Esophagus squamous epithelium (tissue), 5 donors: ENCODE measurements around the gene RRBP1. TPM values are rescaled to one million over a fixed set of nuclear protein-coding genes. Genes with fewer than 3 reads are reported as not detected.

Source experiments
- DNase-seq: peaks from one replicate; lab custom pipeline; 2025; lab: John Stamatoyannopoulos, UW
- H3K27ac ChIP-seq, 4 donors: fragments of 200-600 bp; sonication (generic); one replicate each; pipeline ENCODE4 v1.5.1; 2016 to 2019; ENCODE audit warnings: mild to moderate bottlenecking in 1 of 4
- H3K27me3 ChIP-seq, 4 donors: fragments of 200-600 bp; sonication (generic); 1 replicate in 3 of 4; 2 replicates in 1 of 4; pipeline versions ENCODE4 v1.5.1 to v1.6.0; 2017 to 2021; ENCODE audit warnings: antibody characterized with exemption in 1 of 4
- H3K36me3 ChIP-seq, 3 donors: fragments of 200-600 bp; sonication (generic); one replicate each; pipeline ENCODE4 v1.5.1; 2016 to 2019
- H3K4me1 ChIP-seq, 3 donors: fragments of 200-600 bp; sonication (generic); one replicate each; pipeline ENCODE4 v1.5.1; 2017 to 2019
- H3K4me3 ChIP-seq, 4 donors: fragments of 200-600 bp; sonication (generic); 1 replicate in 3 of 4; 2 replicates in 1 of 4; pipeline ENCODE4 v1.5.1; 2016 to 2019; ENCODE audit warnings: mild to moderate bottlenecking in 2 of 4, moderate library complexity in 1 of 4
- H3K9me3 ChIP-seq, 3 donors: fragments of 200-600 bp; sonication (generic); one replicate each; pipeline ENCODE4 v1.5.1; 2016 to 2019
- CTCF ChIP-seq, 6 experiments: fragments of 450-650 bp in 4 of 6; fragments of 200-600 bp in 2 of 6; sonication (generic) in 2 of 6; IDR thresholded peaks; one replicate each; pipeline ENCODE4 v1.5.1; 2016 to 2019; ENCODE audit warnings: antibody characterized with exemption in 6 of 6, mild to moderate bottlenecking in 4 of 6, moderate library complexity in 4 of 6
- POLR2A ChIP-seq, 4 donors: fragments of 450-650 bp; IDR thresholded peaks; one replicate each; pipeline ENCODE4 v1.6.1; 2017; ENCODE audit warnings: antibody characterized with exemption in 4 of 4, mild to moderate bottlenecking in 4 of 4, moderate library complexity in 3 of 4
- WGBS, 2 donors: methylation state at CpG; one replicate each; pipeline ENCODE4 v1.1.5; 2018; 5-methylcytosine and 5-hydroxymethylcytosine counted together
- intact Hi-C: fragments of 100-400 bp; cut with DNase I; formaldehyde crosslinking; loops from one replicate; pipeline ENCODE4 v1.15.0; 2022
- total RNA-seq, 4 donors: library from RNA; depleted of rRNA; stranded (reverse); fragments of >200 nt; gene quantifications; one replicate each; pipeline ENCODE4 v1.1.0, GENCODE V29; 2016
- donor health status: DM: yes; HTN: yes; CAD: no.

The RRBP1 gene
- total RNA-seq, 4 donors from 2014 or later: 61.4 to 128 (median 72.7) TPM

- Histone ChIP-seq H3K4me3 (no peak overlapping the region), H3K4me1 (peaks cover 0 to 46% (median 10%) of the 10 kb centered on the region in 3 donors), H3K36me3 (peaks cover 0 to 66% (median 0%) of the 10 kb centered on the region in 3 donors), H3K9me3 (no peaks in the 10 kb centered on the region), H3K27ac (no peak overlapping the region), H3K27me3 (no peaks in the 10 kb centered on the region)
- 87 to 94% methylated on average over 5 to 7 of the region's 7 CpGs for WGBS, 2 donors
- TF ChIP-seq CTCF (IDR thresholded peaks at IDR 0.05) (no peak), POLR2A (IDR thresholded peaks at IDR 0.05) (no peak)
- no peak for DNase-seq
- intact Hi-C loops: loop anchor here (10.0 kb wide), 1 partner anchor 322 kb away; no protein-coding TSS in a partner anchor
Measured at GRCh38 chr20:17673084-17673483, 9.0 kb downstream of the RRBP1 start.

GRCh38 chr20:17671565-17671964 lies 10.5 kb downstream of the RRBP1 start:
- Histone ChIP-seq H3K4me3 (no peak overlapping the region), H3K27me3 (no peaks in the 10 kb centered on the region), H3K4me1 (peaks cover 0 to 36% (median 10%) of the 10 kb centered on the region in 3 donors), H3K9me3 (no peaks in the 10 kb centered on the region), H3K27ac (peak overlapping the region in 1 of 4 donors; percentile 7), H3K36me3 (peaks cover 0 to 58% (median 0%) of the 10 kb centered on the region in 3 donors)
- intact Hi-C loops: loop anchor here (10.0 kb wide), 1 partner anchor 323 kb away; no protein-coding TSS in a partner anchor
- no peak for DNase-seq
- 59 to 67% methylated on average over 3 of the region's 4 CpGs for WGBS, 2 donors
- TF ChIP-seq CTCF (IDR thresholded peaks at IDR 0.05) (no peak), POLR2A (IDR thresholded peaks at IDR 0.05) (no peak)

- TF ChIP-seq CTCF (IDR thresholded peaks at IDR 0.05): no peak
- TF ChIP-seq POLR2A (IDR thresholded peaks at IDR 0.05): no peak
- intact Hi-C loops: loop anchor here (10.0 kb wide), 1 partner anchor 324 kb away; no protein-coding TSS in a partner anchor
- H3K4me1 ChIP-seq: peaks cover 0 to 38% (median 10%) of the 10 kb centered on the region in 3 donors
- H3K27me3 ChIP-seq: no peaks in the 10 kb centered on the region
- peak overlapping the region in 1 of 4 donors; percentile 19 for H3K27ac ChIP-seq
- 81 to 88% methylated on average over 1 of the region's 1 CpG for WGBS, 2 donors
- no peak for DNase-seq
- no peaks in the 10 kb centered on the region for H3K9me3 ChIP-seq
- peaks cover 0 to 52% (median 0%) of the 10 kb centered on the region in 3 donors for H3K36me3 ChIP-seq
- no peak overlapping the region for H3K4me3 ChIP-seq
Measured at GRCh38 chr20:17671011-17671410, 11.0 kb downstream of the RRBP1 start.

- H3K9me3 ChIP-seq: no peaks in the 10 kb centered on the region
- TF ChIP-seq POLR2A (IDR thresholded peaks at IDR 0.05) (no peak), CTCF (IDR thresholded peaks at IDR 0.05) (no peak)
- peaks cover 0 to 37% (median 0%) of the 10 kb centered on the region in 3 donors for H3K36me3 ChIP-seq
- intact Hi-C loops: no loop called here
- no peak overlapping the region for H3K27ac ChIP-seq
- DNase-seq: no peak
- H3K4me1 ChIP-seq: peaks cover 0 to 37% (median 6%) of the 10 kb centered on the region in 3 donors
- H3K4me3 ChIP-seq: no peak overlapping the region
- WGBS, 2 donors: 86 to 89% methylated on average over 12 of the region's 12 CpGs
- H3K27me3 ChIP-seq: no peaks in the 10 kb centered on the region
Measured at GRCh38 chr20:17669306-17669931, 12.6 kb downstream of the RRBP1 start.

- WGBS, 2 donors: 100% methylated on average over 3 of the region's 3 CpGs
- Histone ChIP-seq H3K4me3 (no peak overlapping the region), H3K4me1 (peaks cover 0 to 38% (median 6%) of the 10 kb centered on the region in 3 donors), H3K36me3 (peaks cover 0 to 37% (median 0%) of the 10 kb centered on the region in 3 donors), H3K9me3 (no peaks in the 10 kb centered on the region), H3K27ac (no peak overlapping the region), H3K27me3 (no peaks in the 10 kb centered on the region)
- no peak for DNase-seq
- intact Hi-C loops: no loop called here
- TF ChIP-seq POLR2A (IDR thresholded peaks at IDR 0.05): no peak
- TF ChIP-seq CTCF (IDR thresholded peaks at IDR 0.05): no peak
Measured at GRCh38 chr20:17668432-17668831, 13.6 kb downstream of the RRBP1 start.
